Peyer's patch (tissue), 4 donors: ENCODE measurements around the gene H2AZ1.
"Not testable (repeated sequence)": the region's sequence is repeated elsewhere in the genome, so short reads cannot be mapped to it uniquely, and the experiment has no call there.

Source experiments
- CTCF ChIP-seq, 6 experiments: fragments of 450-650 bp in 4 of 6; fragments of 200-600 bp in 2 of 6; sonication (generic) in 1 of 6; IDR thresholded peaks; one replicate each; pipeline ENCODE4 v1.5.1; 2017 to 2019; ENCODE audit warnings: antibody characterized with exemption in 6 of 6, mild to moderate bottlenecking in 3 of 6, moderate library complexity in 1 of 6
- POLR2A ChIP-seq, 2 donors: fragments of 450-650 bp; IDR thresholded peaks; one replicate each; pipeline ENCODE4 v1.5.1; 2017; ENCODE audit warnings: antibody characterized with exemption in 2 of 2, mild to moderate bottlenecking in 2 of 2, moderate library complexity in 2 of 2

DNA sequence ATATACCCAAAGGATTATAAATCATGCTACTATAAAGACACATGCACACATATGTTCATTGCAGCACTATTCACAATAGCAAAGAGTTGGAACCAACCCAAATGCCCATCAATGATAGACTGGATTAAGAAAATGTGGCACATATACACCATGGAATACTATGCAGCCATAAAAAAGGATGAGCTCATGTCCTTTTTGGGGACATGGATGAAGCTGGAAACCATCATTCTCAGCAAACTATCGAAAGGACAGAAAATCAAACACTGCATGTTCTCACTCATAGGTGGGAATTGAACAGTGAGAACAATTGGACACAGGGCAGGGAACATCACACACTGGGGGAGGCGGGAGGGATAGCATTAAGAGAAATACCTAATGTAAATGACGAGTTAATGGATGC lies 8.1 kb upstream of the H2AZ1 start:
- TF ChIP-seq CTCF, POLR2A (IDR thresholded peaks at IDR 0.05): not testable (repeated sequence)
